SIG-M5 (cell line): ENCODE measurements around the gene TTC14.

Experiments
- DNase-seq: peaks from one replicate; lab custom pipeline; 2025; lab: John Stamatoyannopoulos, UW

The TTC14 gene

DNA sequence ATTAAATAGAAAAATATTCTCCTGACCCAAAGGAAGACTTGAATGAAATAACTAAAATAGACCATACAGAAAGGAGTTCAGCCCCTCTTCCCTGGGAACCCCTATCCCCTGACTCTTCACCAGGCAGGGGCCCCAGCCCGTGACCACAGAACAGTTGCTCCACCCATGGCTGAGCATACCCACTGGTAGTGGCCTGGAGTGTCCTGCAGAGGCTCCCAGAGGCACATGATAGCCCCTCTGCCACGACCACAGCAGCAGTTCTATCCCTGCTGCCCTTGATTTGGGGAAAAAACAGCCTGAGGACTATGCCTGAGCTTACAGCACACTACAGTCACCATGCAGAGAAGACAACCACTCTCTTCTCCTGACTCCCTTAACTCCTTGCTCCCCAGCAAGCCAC is 31.8 kb downstream of the TTC14 start:
- DNase-seq, result no peak

DNA sequence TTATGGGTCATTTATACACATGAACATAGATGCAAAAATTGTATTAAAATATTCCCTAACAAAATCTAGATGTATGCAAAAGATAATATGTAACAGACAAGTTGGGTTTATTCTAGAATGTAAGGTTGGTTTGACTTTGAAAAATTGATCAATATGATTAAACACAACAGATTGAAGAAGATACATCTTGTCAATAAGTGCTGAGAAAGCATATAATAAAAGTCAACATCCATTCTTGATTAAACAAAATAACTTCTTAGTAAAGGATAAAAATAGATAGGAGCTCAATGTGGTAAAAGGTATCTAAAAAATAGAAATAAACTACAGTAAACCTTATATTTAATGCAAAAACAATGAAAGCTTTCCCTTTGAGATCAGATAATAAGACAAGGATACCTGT is 39.0 kb downstream of the TTC14 start:
- no peak for DNase-seq

DNA sequence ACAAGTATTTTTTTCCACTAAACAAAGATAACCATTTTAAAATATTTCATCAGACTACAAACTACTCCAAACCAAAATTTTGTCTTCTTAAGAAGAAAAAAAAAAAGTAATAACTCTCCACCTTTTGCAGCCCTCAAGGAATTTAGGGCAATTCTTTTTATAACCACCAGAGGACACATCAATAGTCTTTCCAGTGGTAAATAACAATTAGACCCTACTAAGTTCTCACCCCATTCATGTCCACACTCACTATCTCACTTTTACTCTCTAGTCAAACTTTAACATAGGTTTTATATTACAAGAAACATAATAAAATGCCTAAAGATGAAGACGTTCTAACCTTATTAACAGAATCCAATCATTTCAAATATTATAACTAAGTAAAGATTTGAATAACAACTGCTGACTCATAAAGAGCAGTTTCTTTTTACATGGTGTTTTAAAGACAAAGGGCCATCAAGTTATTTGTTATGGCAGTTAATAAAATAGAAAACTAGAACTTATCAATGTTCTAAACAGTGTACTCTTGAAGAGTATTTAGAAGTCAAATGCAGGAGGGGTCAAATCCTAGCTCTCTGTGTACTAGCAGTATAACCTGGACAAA is 44.3 kb downstream of the TTC14 start:
- no peak for DNase-seq

DNA sequence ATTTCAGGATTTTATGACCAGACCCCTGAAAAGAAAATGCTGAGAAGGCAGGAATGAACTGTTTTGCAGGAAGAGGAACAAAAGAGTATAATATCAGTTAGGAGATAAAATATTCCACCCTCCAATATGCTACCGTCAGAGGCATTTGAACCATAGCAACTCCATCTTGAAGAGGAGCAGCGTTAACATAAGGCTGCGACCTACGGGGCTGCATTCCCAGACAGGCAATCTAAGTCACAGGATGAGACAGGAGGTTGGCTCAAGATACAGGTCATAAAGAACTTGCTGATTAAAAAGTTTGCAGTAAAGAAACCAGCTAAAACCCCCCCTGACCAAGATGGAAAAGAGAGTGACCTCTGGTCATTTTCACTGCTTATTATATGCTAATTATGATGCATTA is 54.4 kb downstream of the TTC14 start:
- no peak for DNase-seq

DNA sequence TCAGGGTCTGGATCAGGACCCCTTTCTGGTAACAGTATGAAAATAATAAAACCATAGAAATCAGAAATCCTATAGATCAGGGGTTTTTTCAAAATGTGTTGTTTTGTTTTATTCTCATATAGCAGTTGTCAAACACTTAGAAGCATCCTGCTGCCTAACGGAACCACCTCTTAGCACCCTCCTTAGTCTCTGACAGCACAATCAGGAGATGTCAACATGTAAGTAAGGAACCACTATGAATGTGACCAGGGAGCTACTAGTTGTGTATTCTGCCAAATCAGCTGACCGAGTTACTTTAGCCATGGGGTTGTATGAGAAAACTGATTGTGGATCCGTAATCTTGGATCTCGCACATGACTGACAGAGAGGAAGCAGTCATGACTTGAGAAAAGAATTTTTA is 55.1 kb downstream of the TTC14 start:
- no peak for DNase-seq
